Hematopoietic multipotent progenitor cell treated with erythropoietin and hydrocortisone succinate and interleukin-3 and kit ligand, for 8 days (in vitro differentiated cells): Measurements from ENCODE around the gene EMC10.
A peak's percentile ranks its signal among the peaks of the same experiment; 100 is the strongest.

Experiments
- DNase-seq: peaks from one replicate; pipeline ENCODE4 v3.0.0-alpha.2; 2015

Gene EMC10

DNA sequence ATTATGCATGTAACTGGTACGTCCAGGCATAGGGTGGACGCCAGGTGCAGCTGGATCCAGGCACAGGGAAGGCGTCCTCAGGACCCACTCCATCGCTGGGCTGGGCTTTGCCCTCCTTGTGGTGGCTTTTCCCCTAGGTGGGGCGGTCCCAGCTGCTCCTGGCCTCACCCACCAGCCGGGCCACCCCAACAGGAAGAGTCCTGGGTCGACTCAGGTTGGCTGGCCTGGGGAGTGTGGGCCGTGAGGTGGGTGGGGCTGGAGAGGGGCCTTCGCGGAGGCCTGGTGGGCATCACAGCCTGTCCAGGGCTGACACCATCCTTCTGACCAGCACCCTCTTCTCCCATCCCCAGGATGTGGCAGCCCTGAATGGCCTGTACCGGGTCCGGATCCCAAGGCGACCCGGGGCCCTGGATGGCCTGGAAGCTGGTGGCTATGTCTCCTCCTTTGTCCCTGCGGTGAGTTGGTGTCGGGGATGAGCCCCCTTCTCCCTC lies 3.5 kb downstream of the EMC10 start:
- no peak for DNase-seq

DNA sequence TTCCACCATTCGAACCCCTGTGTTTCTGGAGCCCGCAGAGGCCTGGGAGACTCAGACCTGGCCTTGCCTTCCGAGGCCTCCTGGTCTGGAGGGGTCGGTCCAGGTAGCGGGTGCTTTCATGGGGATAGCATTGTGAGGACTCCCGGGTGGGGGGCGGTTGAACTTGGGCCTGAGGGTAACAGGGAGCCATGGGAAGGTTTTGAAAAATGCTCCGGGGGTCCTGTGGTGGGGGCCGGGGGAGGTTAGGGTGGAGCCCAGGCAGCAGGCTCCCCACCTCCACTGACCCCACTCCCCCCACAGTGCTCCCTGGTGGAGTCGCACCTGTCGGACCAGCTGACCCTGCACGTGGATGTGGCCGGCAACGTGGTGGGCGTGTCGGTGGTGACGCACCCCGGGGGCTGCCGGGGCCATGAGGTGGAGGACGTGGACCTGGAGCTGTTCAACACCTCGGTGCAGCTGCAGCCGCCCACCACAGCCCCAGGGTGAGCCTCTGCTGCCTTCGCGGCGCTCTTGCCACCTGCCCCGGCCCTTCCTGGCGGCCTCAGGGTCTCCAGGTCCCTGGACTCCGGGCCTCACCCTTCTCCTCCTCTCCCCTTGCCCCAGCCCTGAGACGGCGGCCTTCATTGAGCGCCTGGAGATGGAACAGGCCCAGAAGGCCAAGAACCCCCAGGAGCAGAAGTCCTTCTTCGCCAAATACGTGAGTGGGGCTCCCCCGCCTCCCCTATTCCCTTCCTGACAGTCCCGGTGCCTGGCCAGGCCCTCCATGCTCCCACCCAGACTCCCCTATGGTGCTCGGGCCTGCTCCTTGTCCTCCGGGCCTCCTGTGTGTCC lies 4.2 kb downstream of the EMC10 start:
- DNase-seq = no peak

DNA sequence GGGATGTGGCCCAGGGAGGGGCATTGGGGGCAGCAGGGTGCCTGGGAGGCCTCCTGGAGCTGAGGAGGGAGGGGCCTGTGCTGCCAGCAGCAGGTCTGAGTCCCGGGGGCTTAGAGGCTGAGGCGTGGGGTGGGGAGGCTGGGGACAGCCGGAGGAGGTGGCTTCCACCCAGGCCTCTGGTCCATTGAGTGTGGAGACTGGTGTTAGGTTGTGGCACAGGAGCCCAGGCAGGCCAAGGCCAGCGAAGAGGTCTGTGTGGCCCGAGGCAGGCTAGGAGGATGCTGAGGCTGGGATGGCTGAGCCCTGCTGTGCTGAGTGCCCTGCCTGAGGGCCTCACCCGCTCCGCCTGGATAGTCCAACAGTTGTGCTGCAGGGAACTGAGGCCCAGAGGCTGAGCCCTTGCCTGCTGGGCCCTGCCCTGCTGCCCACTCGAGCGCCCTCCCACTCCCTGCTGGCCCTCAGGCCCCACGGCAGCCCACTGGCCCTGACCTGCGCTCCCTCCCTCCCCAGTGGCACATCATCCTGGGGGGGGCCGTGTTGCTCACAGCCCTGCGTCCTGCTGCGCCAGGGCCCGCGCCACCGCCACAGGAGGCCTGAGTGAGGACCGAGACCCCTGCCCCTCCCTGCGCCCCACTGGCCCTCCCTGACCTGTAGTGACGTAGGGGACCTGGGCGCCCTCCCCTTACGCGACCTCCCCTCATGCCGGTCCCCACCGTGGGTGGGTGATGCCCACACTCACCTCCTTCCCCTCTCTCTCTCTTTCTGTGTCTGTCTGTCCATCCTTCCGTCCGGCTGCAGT lies 5.2 kb downstream of the EMC10 start:
- no peak for DNase-seq

DNA sequence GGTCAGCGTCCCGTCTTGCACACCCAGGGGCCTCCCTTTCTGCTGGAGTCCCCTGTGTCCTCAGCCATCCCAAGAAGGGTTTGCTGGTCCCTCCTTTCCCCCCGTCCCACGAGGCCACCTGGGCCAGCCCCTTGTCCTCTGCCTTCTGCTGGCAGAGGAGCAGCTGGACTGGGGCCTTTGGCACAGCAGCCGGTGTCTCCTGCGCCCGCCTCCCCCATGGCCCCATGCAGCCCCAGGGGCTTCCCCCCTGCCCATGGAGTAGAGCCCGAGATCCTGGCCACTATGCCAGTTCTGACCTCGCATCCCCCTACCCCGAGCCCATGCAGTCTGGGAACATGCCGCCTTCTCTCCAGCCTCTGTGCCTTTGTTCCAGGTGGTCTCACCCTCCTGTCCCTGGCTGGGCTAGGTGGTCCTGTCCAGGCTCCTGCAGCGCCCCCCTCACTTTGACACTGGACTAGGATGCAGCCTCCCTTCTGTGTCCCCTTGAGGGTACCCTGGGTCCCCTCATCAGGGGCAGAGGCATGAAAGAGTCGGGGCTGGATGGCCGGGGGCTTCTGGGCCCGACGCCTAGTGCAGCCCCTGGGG lies 6.1 kb downstream of the EMC10 start:
- DNase-seq = no peak

DNA sequence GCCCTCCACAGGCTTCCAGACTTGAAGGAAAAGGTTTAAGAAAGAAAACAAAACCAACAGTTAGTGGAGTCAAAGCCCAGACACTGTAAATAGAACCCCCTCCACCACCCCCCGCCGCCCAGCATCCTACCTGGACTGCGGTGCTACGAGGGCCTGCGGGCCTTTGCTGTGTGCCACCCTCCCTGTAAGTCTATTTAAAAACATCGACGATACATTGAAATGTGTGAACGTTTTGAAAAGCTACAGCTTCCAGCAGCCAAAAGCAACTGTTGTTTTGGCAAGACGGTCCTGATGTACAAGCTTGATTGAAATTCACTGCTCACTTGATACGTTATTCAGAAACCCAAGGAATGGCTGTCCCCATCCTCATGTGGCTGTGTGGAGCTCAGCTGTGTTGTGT lies 6.6 kb downstream of the EMC10 start:
- no peak for DNase-seq

DNA sequence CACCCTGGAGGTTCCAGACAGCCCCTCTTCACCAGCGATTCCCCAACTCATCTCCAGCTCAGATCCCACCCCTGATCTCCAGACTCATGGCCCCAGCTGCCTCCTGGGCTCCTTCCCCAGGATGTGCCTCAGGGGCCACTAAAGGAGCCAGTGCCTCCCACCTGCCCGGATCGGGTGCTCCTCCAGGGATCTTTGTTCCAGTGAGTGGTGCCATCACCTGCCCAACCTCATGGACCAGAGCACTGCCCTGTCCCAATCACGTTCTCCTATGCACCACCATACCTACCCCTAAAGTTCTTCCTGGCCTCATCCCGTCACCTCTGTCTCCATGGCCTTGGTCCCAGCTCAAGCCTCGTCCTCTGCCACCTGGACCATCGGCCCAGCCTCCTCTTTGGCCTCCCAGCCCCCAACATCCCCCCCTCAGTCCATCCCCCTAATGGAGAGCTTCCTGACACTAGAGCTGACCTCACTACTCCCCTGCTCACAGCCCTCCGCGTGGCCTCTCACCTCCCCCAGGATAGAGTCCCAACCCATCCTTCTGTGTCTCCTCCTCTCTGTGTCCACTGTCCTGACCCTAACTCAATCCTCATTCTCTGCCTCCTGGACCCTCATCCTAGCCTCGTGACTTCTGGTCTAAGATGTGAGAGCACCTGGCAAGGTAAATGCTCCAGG lies 9.1 kb downstream of the EMC10 start:
- DNase-seq = no peak

DNA sequence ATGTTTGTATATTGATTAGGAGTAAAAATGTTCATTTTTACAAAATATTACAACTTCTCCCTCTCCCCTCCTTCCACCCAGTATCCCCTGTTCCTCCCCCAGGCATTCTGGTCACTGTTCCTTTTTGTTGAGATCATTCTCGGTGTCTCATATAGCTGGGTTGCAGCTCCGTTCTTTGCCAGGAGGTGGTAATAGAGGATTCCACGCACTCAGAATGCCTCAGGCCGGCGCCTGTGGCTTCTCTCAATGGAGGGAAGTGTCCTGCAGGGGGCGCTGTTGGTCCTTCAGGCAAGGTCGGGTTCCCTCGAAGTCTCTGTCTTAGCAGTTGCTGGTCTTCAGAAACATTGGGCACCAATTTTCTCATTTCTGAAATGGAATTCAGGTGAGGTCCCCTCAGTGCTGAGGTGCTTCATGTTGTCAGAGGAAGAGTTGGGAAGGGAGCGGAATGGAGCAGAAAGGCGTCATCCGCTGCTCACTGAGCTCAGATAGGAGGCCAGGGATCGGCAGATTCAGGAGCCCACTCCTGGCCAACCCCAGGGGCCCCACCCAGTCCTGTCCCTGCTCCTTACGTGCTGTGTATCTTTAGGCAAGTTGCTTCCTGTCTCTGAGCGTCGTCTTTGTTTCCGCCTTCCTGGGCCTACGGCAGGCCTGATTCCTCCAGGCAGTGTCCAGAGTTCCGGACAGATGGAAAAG lies 10.7 kb downstream of the EMC10 start:
- peak; percentile 73 for DNase-seq

DNA sequence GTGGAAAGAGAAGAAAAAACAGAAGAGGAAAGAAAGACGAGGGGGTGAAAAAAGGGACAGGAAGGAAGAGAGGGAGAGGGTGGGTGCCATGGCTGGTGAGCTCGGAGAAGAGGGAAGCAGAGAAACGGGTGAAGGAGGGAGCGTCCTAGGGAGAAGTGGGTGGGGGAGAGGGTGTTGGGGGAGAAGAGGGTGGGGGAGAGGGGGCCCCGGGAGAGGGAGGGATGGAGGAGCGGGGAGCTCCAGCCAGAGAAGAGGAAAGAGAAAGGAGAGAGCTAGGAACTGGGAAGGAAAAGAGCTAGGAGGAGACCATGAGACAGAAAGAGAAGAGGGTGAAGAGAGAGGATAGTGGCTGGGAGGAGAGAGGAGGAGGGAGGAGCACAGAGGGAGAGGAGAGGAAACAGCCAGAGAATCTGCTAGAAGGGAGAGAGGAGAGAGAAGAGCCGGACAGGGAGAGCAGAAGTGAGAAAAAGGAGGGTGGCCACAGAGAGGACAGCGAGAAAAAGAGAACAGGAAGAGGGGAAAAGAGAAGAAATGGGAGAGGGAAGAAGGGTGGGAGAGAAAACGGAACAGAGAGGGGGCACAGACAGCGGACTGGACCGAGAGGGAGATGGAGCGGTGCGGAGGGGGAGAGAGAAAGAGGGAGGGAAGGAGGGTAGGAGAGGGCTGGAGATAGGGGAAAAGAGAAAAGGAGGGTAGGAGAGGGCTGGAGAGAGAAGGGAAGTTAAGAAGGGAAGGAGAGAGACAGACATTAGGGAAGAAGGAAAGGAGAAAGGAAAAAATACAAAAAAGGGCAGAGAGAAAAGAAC lies 12.3 kb downstream of the EMC10 start:
- no peak for DNase-seq

DNA sequence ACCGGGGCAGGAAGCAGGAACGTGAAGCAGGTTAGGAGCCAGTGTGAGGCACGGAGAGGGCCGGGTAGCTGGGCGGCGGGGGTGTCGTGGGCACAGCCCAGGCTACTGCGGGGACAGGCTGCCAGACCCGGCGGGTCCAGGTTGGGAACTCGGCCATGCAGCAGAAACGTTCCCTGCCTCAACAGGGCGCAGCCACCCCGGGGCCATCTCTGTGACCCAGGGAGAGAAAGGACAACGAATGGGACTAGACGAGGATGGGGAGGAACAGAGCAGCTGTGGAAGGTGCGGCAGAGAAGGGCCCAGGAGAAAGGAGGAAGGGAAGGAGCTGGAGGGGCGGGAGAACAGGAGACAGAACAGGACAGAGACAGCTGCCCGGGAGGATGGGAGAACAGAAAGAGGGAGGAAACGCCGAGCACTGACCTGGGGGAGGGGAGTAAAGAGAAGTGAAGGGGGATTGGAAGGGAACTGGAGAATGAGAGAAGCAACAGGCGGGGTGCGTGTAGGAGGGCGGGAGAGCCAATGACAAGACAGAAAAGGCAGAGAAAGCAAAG lies 13.2 kb downstream of the EMC10 start:
- DNase-seq = no peak

DNA sequence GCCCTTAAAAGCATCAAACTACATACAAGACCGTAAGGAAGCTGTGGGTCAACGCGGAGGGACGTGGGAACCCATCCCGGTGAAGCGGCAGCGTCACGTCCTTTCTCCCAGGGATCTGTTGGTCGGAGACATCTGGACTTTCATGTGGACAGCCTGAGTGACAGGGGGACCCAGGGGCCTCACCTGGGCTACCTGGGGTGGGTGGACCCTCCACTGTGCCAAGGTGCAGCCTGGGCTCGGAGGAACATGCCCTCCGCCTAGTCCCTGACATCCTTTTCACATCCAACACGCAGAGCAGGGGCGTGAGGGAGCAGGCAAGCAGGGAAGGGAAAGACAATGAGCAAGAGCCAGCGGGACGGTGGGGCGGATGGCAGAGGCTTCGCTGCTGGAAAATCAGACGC lies 14.1 kb downstream of the EMC10 start:
- DNase-seq = no peak

DNA sequence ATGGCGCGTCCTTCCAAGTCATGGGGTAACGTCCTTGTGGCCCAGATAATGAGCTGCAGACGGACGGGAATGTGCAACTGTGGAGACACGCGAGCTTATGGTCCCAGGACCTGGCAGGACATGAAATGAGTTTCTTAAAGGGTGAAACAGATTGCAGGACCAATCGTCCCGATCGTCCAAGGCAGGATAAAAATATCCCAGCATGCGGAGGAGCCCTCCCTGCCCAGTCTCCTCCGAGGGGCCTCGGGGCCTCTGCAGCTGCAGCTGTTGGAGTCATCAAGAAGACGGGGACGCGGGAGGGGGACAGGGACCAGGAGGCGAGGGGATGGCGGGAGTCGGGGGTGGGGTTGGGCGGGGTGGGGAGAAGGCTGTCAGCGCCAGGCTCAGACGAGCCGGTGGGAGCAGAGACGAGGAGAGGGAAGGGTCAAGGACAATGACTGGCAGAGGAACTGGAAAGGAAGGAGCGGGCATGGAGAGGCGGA lies 14.7 kb downstream of the EMC10 start:
- DNase-seq = no peak

DNA sequence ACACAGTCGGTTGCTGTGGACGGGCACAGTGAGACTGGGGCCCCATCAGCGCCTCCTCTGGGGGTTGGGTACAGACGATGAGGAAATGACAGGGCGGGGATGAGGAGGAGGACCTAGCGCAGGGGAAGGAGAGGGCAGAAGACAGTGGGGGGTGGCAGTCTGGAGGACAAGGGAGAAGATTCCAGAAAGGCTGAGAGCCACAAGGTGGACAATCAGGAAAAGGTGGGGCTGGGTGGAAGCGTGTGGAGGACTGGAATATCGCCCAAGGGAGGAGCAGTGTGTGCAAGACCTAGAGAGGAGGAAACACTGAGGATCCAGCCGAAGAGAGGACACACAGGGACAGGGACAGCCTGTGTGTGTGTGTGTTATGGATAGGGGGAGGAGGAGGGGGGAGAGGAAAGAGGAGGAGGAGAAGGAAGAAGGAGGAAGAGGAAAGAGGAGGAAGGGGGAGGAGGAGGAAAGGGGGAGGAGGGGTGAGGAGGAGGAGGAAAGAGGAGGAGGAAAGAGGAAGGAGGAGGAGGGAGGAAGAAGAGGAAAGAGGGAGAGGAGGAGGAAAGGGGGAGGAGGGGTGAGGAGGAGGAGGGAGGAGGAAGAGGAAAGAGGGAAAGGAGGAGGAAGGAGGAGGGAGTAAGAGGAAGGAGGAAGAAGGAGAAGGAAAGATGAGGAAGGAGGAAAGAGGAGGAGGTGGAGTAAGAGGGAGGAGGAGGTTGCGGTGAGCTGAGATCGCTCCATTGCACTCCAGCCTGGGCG lies 16.2 kb downstream of the EMC10 start:
- DNase-seq = no peak

DNA sequence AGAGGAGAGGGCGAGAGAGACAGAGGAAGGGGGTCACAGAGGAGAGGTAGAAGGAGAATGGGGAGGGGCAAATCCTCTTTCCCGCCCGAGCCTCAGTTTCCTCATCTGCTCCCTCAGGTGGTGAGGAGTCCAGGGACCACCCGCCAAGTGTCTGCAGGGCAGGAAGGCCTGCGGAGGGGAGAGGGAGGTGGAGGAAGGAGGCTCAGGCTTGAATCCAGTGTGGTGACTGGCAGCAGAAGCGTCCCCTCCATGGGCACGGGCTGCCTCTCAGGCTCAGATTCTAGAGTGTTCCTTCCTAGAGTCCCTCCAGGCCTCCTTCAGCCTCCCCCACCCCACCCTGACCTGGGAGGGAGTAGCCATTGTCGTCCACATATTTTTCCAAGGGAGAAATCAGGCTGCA lies 16.9 kb downstream of the EMC10 start:
- DNase-seq = no peak

DNA sequence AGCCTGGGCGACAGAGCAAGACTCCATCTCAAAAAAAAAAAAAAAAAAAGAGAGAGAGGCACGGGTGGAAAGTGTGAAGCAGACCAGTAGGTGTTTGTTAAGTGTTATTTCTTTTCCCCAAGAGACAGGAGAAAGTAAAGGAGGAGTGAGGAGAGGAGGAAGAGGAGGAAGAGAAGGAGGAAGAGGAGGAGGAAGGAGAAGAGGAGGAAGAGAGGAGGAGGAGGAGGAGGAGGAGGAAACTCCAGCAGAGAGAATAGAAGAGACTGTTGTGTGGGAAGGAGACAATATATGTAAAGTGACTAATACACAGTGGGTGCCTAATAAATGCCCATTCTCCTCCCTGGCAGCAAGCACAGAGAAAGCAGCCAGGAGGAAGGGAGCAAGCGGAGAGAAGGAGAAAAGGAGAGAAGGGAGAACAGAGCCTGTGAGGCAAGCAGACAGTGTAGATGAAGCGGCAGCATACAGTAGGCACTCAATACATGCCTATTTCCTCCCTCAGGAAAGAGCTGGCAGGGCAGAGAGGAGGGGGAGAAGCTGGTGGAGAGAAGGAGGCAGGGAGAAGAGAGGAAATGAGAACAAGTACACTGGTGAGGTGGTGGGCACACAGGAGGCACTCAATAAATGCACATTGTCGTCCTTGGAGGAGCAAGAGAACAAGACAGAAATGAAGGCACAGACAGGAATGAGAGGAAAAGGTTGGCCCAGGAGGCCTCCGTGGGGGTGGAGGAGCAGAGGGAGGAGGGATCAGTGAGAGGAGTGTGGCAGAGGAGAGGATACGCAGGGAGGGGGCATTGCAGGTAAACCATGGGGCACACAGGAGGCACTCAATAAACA lies 18.1 kb downstream of the EMC10 start:
- no peak for DNase-seq

DNA sequence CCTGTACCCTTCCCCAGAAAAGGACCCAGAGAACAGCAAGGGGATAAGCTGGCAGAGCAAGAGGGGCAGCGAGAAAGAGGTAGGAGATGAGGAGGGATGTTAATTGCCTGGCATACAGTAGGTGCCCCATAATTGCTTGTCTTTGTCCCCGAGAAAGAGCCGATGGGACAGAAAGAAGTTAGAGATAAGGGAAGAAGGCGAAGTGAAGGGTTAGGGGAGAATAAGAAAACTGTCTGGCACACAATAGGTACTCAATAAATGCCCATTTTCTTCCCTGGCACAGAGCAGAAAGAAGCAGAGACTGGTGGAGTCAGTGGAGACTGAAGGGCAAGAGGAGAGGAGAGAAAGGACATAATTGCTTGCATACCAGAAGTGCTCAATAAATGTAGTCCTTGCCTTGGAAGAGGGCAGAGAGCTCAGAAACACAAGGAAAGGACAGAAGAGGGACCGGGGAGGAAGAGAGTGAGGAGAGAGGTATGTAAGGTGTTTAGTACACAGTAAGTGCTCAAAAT lies 18.8 kb downstream of the EMC10 start:
- DNase-seq = no peak

DNA sequence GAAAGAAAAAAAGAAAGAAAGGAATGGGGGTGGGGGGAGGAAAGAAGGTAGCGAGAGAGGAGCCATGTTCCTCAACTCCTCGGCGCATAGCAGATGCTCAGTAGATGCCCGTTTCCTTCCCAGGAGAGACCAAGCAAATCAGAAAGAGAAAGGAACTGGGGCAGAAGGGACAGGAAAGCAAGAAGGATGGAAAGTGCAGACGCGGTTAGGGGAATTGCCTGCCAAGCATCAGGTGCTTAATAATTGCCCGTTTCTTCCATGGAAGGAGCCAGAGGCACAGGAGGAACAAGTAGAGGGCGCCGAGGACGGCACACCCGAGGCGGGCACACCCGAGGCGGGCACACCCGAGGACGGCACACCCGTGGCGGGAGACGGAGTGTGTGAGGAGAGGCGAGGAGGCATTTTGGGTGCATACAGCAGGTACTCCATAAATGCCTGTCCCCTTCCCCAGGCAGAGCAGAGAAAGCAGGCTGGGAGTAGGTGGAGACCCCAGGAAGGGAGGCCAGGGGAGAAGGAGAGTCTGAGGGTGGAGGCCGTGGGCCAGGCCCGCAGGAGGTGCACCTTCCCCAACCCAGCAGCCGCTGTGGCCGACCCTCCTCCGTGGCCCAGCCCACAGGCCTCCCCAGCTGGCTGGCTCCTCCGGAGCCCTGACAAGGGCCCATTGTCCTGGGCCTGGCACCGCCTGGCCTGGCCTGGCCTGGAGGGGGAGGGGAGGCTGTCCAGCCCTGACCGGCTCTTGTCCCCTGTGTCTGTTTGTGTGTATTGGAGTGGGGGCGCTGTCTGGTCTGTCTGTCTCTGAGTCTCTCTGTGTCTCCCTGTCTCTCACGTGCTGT lies 20.1 kb downstream of the EMC10 start:
- DNase-seq = no peak

DNA sequence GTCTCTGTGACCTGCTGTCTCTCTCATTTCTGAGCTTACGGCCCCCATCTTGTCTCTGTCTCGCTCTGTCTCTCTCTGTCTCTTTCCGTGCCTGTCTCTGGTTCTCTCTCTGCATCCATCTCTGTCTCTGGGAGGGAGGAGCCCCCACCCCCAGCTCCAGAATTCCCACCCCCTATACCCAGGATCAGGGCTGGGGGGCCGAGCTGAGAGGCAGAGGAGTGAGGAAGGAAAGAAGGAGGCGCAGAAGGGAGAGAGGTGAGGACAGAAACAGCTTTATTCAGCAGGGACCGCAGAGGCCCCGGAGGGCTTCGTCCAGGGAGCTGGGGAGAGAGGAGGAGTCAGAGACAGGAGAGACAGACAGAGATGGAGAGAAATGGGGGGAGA lies 20.7 kb downstream of the EMC10 start:
- DNase-seq = no peak
